DND-41 (cell line): ENCODE results near the gene ZSCAN18.
A peak's percentile ranks its signal among the peaks of the same experiment; 100 is the strongest.

ENCODE experiments used
- ATAC-seq: fragments of 200-7000 bp; cut with Tn5 transposase; 3 replicates; pipeline ENCODE4 v1.9.1; 2021; ENCODE audit warnings: low read depth; ENCODE audit not compliant: insufficient read depth
- DNase-seq: peaks from one replicate; pipeline ENCODE4 v3.0.0-alpha.2; 2020
- H2AFZ ChIP-seq: 2 replicates; pipeline ENCODE4 v1.6.0; 2012; ENCODE audit warnings: low read depth, low read length
- H3K27ac ChIP-seq: 2 replicates; pipeline ENCODE4 v1.5.1; 2012; ENCODE audit warnings: low read length, inconsistent platforms
- H3K27me3 ChIP-seq: fragments of 200-600 bp; sonication (generic); 2 replicates; pipeline ENCODE4 v1.6.0; 2012; ENCODE audit warnings: low read length, mild to moderate bottlenecking, inconsistent platforms; ENCODE audit not compliant: insufficient read depth, poor library complexity
- H3K36me3 ChIP-seq: 2 replicates; pipeline ENCODE4 v1.5.1; 2012; ENCODE audit warnings: low read length, inconsistent platforms; ENCODE audit not compliant: insufficient read depth
- H3K4me1 ChIP-seq: 2 replicates; pipeline ENCODE4 v1.5.1; 2012; ENCODE audit warnings: mild to moderate bottlenecking, low read length; ENCODE audit not compliant: insufficient read depth
- H3K4me2 ChIP-seq: 2 replicates; pipeline ENCODE4 v1.6.0; 2012; ENCODE audit warnings: mild to moderate bottlenecking, moderate library complexity, low read length, inconsistent platforms; ENCODE audit not compliant: insufficient read depth
- H3K4me3 ChIP-seq, 2 experiments: fragments of 200-600 bp in 1 of 2; shearing (Covaris generic) in 1 of 2; 2 replicates each; pipeline ENCODE4 v1.5.1; 2012 to 2016; ENCODE audit warnings: inconsistent platforms in 2 of 2, low read length in 2 of 2, mild to moderate bottlenecking in 2 of 2, low read depth in 1 of 2, moderate library complexity in 1 of 2
- H3K79me2 ChIP-seq: 2 replicates; pipeline ENCODE4 v1.6.0; 2012; ENCODE audit warnings: low read length, inconsistent platforms; ENCODE audit not compliant: insufficient read depth
- H3K9ac ChIP-seq: 2 replicates; pipeline ENCODE4 v1.6.0; 2012; ENCODE audit warnings: low read depth, mild to moderate bottlenecking, inconsistent platforms, low read length, moderate library complexity
- H3K9me3 ChIP-seq: 2 replicates; pipeline ENCODE4 v1.5.1; 2012; ENCODE audit warnings: low read length, moderate library complexity, mild to moderate bottlenecking, inconsistent platforms; ENCODE audit not compliant: insufficient read depth, severe bottlenecking
- H4K20me1 ChIP-seq: 2 replicates; pipeline ENCODE4 v1.6.0; 2012; ENCODE audit warnings: low read length; ENCODE audit not compliant: insufficient read depth
- CTCF ChIP-seq: IDR thresholded peaks from 2 replicates; pipeline ENCODE4 v1.5.1; 2012; ENCODE audit warnings: borderline replicate concordance, low read length, moderate library complexity, mild to moderate bottlenecking; ENCODE audit not compliant: poor library complexity, severe bottlenecking; ENCODE audit errors: extremely low read depth
- EZH2 ChIP-seq: IDR thresholded peaks from 3 replicates; pipeline ENCODE4 v1.6.1; 2012; ENCODE audit warnings: borderline replicate concordance, low read depth, mild to moderate bottlenecking, moderate library complexity, low read length, inconsistent platforms; ENCODE audit not compliant: severe bottlenecking

The ZSCAN18 gene

GRCh38 chr19:58129284-58129683 is 31.3 kb upstream of the ZSCAN18 start:
- peaks cover 94% of the 10 kb centered on the region for H3K9me3 ChIP-seq
- no peak overlapping the region for H2AFZ ChIP-seq
- H3K36me3 ChIP-seq = peaks cover 69% of the 10 kb centered on the region
- H3K9ac ChIP-seq = no peak overlapping the region
- ATAC-seq = no peak
- H3K27me3 ChIP-seq = no peaks in the 10 kb centered on the region
- H3K27ac ChIP-seq = no peak overlapping the region
- no peak for DNase-seq
- H3K4me3 ChIP-seq = no peak overlapping the region
- H3K79me2 ChIP-seq = peaks cover 8% of the 10 kb centered on the region
- no peaks in the 10 kb centered on the region for H4K20me1 ChIP-seq
- no peaks in the 10 kb centered on the region for H3K4me1 ChIP-seq
- TF ChIP-seq CTCF = no peak
- no peak for TF ChIP-seq EZH2
- no peak overlapping the region for H3K4me2 ChIP-seq

GRCh38 chr19:58128041-58128685 is 30.1 kb upstream of the ZSCAN18 start:
- peaks cover 57% of the 10 kb centered on the region for H3K36me3 ChIP-seq
- no peak for TF ChIP-seq CTCF
- H3K4me1 ChIP-seq = no peaks in the 10 kb centered on the region
- no peak overlapping the region for H3K4me3 ChIP-seq
- no peak overlapping the region for H2AFZ ChIP-seq
- ATAC-seq (no peak), DNase-seq (no peak)
- H3K4me2 ChIP-seq = no peak overlapping the region
- peaks cover 92% of the 10 kb centered on the region for H3K9me3 ChIP-seq
- no peak overlapping the region for H3K9ac ChIP-seq
- no peak overlapping the region for H3K27ac ChIP-seq
- H4K20me1 ChIP-seq = no peaks in the 10 kb centered on the region
- H3K27me3 ChIP-seq = no peaks in the 10 kb centered on the region
- no peaks in the 10 kb centered on the region for H3K79me2 ChIP-seq

- H2AFZ ChIP-seq = no peak overlapping the region
- H4K20me1 ChIP-seq = no peaks in the 10 kb centered on the region
- H3K36me3 ChIP-seq = peaks cover 12% of the 10 kb centered on the region
- H3K27ac ChIP-seq = no peak overlapping the region
- TF ChIP-seq EZH2 (no peak), CTCF (no peak)
- DNase-seq = peak; percentile 43
- no peak overlapping the region for H3K4me2 ChIP-seq
- no peak overlapping the region for H3K9ac ChIP-seq
- H3K9me3 ChIP-seq = peaks cover 84% of the 10 kb centered on the region
- ATAC-seq = no peak
- no peaks in the 10 kb centered on the region for H3K4me1 ChIP-seq
- H3K27me3 ChIP-seq = no peaks in the 10 kb centered on the region
- H3K4me3 ChIP-seq = no peak overlapping the region
- no peaks in the 10 kb centered on the region for H3K79me2 ChIP-seq
Observed at GRCh38 chr19:58123354-58123753, 25.3 kb upstream of the ZSCAN18 start.
